Loucy (cell line): Measurements from ENCODE around the gene TUBB2B.

Source experiments
- H2AFZ ChIP-seq: fragments of 200-600 bp; sonication (generic); 2 replicates; pipeline ENCODE4 v1.6.0; 2016; ENCODE audit warnings: antibody characterized with exemption, mild to moderate bottlenecking, low read length, moderate library complexity
- H3F3A ChIP-seq: fragments of 200-600 bp; 2 replicates; pipeline ENCODE4 v1.6.0; 2016; ENCODE audit warnings: antibody characterized with exemption, low read depth, mild to moderate bottlenecking
- H3K27me3 ChIP-seq: fragments of 200-600 bp; sonication (generic); 2 replicates; pipeline ENCODE4 v1.6.1; 2014; ENCODE audit warnings: low read length, mild to moderate bottlenecking; ENCODE audit not compliant: insufficient read depth, poor library complexity, severe bottlenecking
- H3K36me3 ChIP-seq: fragments of 200-600 bp; sonication (generic); 2 replicates; pipeline ENCODE4 v1.6.1; 2016; ENCODE audit warnings: low read length; ENCODE audit not compliant: insufficient read depth
- H3K4me1 ChIP-seq: fragments of 200-600 bp; sonication (generic); 2 replicates; pipeline ENCODE4 v1.5.1; 2014; ENCODE audit warnings: low read length, mild to moderate bottlenecking; ENCODE audit not compliant: insufficient read depth, poor library complexity, severe bottlenecking
- H3K4me2 ChIP-seq: fragments of 200-600 bp; sonication (generic); 2 replicates; pipeline ENCODE4 v1.6.0; 2014; ENCODE audit warnings: antibody characterized with exemption, low read length, low read depth, mild to moderate bottlenecking; ENCODE audit not compliant: poor library complexity, severe bottlenecking
- H3K4me3 ChIP-seq: fragments of 200-600 bp; sonication (generic); 2 replicates; pipeline ENCODE4 v1.5.1; 2014; ENCODE audit warnings: low read length, mild to moderate bottlenecking, mixed read lengths; ENCODE audit not compliant: poor library complexity, severe bottlenecking
- H3K79me2 ChIP-seq: fragments of 200-600 bp; sonication (generic); 2 replicates; pipeline ENCODE4 v1.6.1; 2014; ENCODE audit warnings: low read length; ENCODE audit not compliant: insufficient read depth
- H3K9ac ChIP-seq: fragments of 200-600 bp; sonication (generic); 2 replicates; pipeline ENCODE4 v1.6.0; 2014; ENCODE audit warnings: mild to moderate bottlenecking, low read depth, low read length, moderate library complexity; ENCODE audit not compliant: poor library complexity, severe bottlenecking
- H3K9me2 ChIP-seq: fragments of 200-600 bp; sonication (generic); replicated peaks from 2 replicates; pipeline ENCODE4 v1.6.1; 2016; ENCODE audit warnings: low read depth, low read length, mixed read lengths
- H3K9me3 ChIP-seq: fragments of 200-600 bp; sonication (generic); 2 replicates; pipeline ENCODE4 v1.6.1; 2014; ENCODE audit warnings: mild to moderate bottlenecking, antibody characterized with exemption, low read length, low read depth; ENCODE audit not compliant: insufficient read depth
- H4K20me1 ChIP-seq: fragments of 200-600 bp; sonication (generic); 2 replicates; pipeline ENCODE4 v1.6.0; 2014; ENCODE audit warnings: antibody characterized with exemption, low read length, mild to moderate bottlenecking; ENCODE audit not compliant: insufficient read depth, poor library complexity, severe bottlenecking
- EZH2phosphoT487 ChIP-seq: fragments of 200-600 bp; IDR thresholded peaks from 2 replicates; pipeline ENCODE4 v1.6.1; 2018; ENCODE audit warnings: antibody characterized with exemption, mild to moderate bottlenecking, moderate library complexity, borderline replicate concordance
- TF ChIP-seq, protein P1 (sequence below): fragments of 200-600 bp; sonication (generic); conservative IDR thresholded peaks from 2 replicates; pipeline ENCODE4 v1.5.1; 2014; ENCODE audit warnings: mild to moderate bottlenecking, antibody characterized with exemption, low read length

The TUBB2B gene

GRCh38 chr6:3218266-3218665, 9.2 kb downstream of the TUBB2B start:
- Histone ChIP-seq H3F3A (no peaks in the 10 kb centered on the region), H3K4me2 (no peak overlapping the region), H2AFZ (no peak overlapping the region), H3K4me1 (no peaks in the 10 kb centered on the region), H3K9me2 (no peaks in the 10 kb centered on the region), H3K79me2 (no peaks in the 10 kb centered on the region), H3K27me3 (no peaks in the 10 kb centered on the region), H4K20me1 (no peaks in the 10 kb centered on the region), H3K36me3 (no peaks in the 10 kb centered on the region), H3K4me3 (no peak overlapping the region), H3K9ac (no peak overlapping the region), H3K9me3 (no peaks in the 10 kb centered on the region)
- TF ChIP-seq, protein P1, sequence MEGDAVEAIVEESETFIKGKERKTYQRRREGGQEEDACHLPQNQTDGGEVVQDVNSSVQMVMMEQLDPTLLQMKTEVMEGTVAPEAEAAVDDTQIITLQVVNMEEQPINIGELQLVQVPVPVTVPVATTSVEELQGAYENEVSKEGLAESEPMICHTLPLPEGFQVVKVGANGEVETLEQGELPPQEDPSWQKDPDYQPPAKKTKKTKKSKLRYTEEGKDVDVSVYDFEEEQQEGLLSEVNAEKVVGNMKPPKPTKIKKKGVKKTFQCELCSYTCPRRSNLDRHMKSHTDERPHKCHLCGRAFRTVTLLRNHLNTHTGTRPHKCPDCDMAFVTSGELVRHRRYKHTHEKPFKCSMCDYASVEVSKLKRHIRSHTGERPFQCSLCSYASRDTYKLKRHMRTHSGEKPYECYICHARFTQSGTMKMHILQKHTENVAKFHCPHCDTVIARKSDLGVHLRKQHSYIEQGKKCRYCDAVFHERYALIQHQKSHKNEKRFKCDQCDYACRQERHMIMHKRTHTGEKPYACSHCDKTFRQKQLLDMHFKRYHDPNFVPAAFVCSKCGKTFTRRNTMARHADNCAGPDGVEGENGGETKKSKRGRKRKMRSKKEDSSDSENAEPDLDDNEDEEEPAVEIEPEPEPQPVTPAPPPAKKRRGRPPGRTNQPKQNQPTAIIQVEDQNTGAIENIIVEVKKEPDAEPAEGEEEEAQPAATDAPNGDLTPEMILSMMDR, result no peak

GRCh38 chr6:3217286-3217685, 10.2 kb downstream of the TUBB2B start:
- no peaks in the 10 kb centered on the region for H4K20me1 ChIP-seq
- no peaks in the 10 kb centered on the region for H3K9me2 ChIP-seq
- H2AFZ ChIP-seq, result no peak overlapping the region
- no peaks in the 10 kb centered on the region for H3K4me1 ChIP-seq
- no peaks in the 10 kb centered on the region for H3F3A ChIP-seq
- no peak overlapping the region for H3K9ac ChIP-seq
- no peaks in the 10 kb centered on the region for H3K9me3 ChIP-seq
- no peaks in the 10 kb centered on the region for H3K79me2 ChIP-seq
- TF ChIP-seq, protein P1, result no peak
- TF ChIP-seq EZH2phosphoT487, result no peak
- no peaks in the 10 kb centered on the region for H3K36me3 ChIP-seq
- H3K4me2 ChIP-seq, result no peak overlapping the region
- no peaks in the 10 kb centered on the region for H3K27me3 ChIP-seq
- H3K4me3 ChIP-seq, result no peak overlapping the region

- Histone ChIP-seq H3K4me1 (no peaks in the 10 kb centered on the region), H3K9me3 (no peaks in the 10 kb centered on the region), H3F3A (no peaks in the 10 kb centered on the region), H3K4me2 (no peak overlapping the region), H3K9ac (no peak overlapping the region), H3K9me2 (no peaks in the 10 kb centered on the region), H3K36me3 (no peaks in the 10 kb centered on the region), H3K79me2 (no peaks in the 10 kb centered on the region), H2AFZ (no peak overlapping the region), H4K20me1 (no peaks in the 10 kb centered on the region), H3K4me3 (no peak overlapping the region), H3K27me3 (no peaks in the 10 kb centered on the region)
- TF ChIP-seq, protein P1, result no peak
- no peak for TF ChIP-seq EZH2phosphoT487
Observed at GRCh38 chr6:3214898-3215297, 12.6 kb downstream of the TUBB2B start.
